ENCODE results near the gene POLRMT. TPM values are rescaled to one million over a fixed set of nuclear protein-coding genes. Genes with fewer than 3 reads are reported as not detected.
A peak's percentile ranks its signal among the peaks of the same experiment; 100 is the strongest.
"Not testable (repeated sequence)": the region's sequence is repeated elsewhere in the genome, so short reads cannot be mapped to it uniquely, and the experiment has no call there.

POLRMT gene
- total RNA-seq, 4 donors from 2014 or later, result 43.9 to 83.4 (median 73.8) TPM

GRCh38 chr19:670609-671075 is 37.3 kb upstream of the POLRMT start:
- no peak for DNase-seq
- no peak for ATAC-seq
- Histone ChIP-seq H3K4me1 (peaks cover 0 to 3% of the 10 kb centered on the region in 2 donors), H3K27me3 (peaks cover under 1 to 12% (median 8%) of the 10 kb centered on the region in 3 donors), H3K9me3 (no peaks in the 10 kb centered on the region), H3K4me3 (no peak overlapping the region), H3K27ac (no peak overlapping the region), H3K36me3 (no peaks in the 10 kb centered on the region)
- intact Hi-C loops (cut with DNase I; ENCODE audit: low total_unique reads), result no loop called here
- in situ Hi-C loops (cut with MboI; ENCODE audit: low sequenced_read_pairs in 4 of 4), result no loop called here
- TF ChIP-seq POLR2A (IDR thresholded peaks at IDR 0.05), result no peak
- TF ChIP-seq CTCF (IDR thresholded peaks at IDR 0.05 in 4 of 5, conservative IDR thresholded peaks at IDR 0.05 in 1 of 5), result no peak

- in situ Hi-C loops (cut with MboI; ENCODE audit: low sequenced_read_pairs in 4 of 4) (loop anchor here in 3 of 4 donors (5.0 to 10.0 kb wide), 2 partner anchors 63 to 66 kb away; no protein-coding TSS in a partner anchor), intact Hi-C loops (cut with DNase I; ENCODE audit: low total_unique reads) (loop anchor here (10.0 kb wide), 1 partner anchor 256 kb away; the partner anchor contains the start of gene ARID3A)
- not testable (repeated sequence) for ATAC-seq, H3K36me3 ChIP-seq, H3K27me3 ChIP-seq, H3K27ac ChIP-seq, H3K4me3 ChIP-seq, H3K9me3 ChIP-seq, DNase-seq
- H3K4me1 ChIP-seq, result peaks cover 3 to 14% of the 10 kb centered on the region in 2 donors
Measured at GRCh38 chr19:668675-669434, 35.5 kb upstream of the POLRMT start.

GRCh38 chr19:666985-667573 is 33.7 kb upstream of the POLRMT start:
- not testable (repeated sequence) for DNase-seq, H3K4me3 ChIP-seq, H3K9me3 ChIP-seq, H3K27me3 ChIP-seq, H3K36me3 ChIP-seq, ATAC-seq, H3K27ac ChIP-seq
- intact Hi-C loops (cut with DNase I; ENCODE audit: low total_unique reads) (loop anchor here (10.0 kb wide), 1 partner anchor 258 kb away; the partner anchor contains the start of gene ARID3A), in situ Hi-C loops (cut with MboI; ENCODE audit: low sequenced_read_pairs in 4 of 4) (loop anchor here in 3 of 4 donors (5.0 to 10.0 kb wide), 2 partner anchors 65 to 68 kb away; no protein-coding TSS in a partner anchor)
- H3K4me1 ChIP-seq, result peaks cover 8 to 19% of the 10 kb centered on the region in 2 donors

GRCh38 chr19:664913-665443 is 31.6 kb upstream of the POLRMT start:
- Histone ChIP-seq H3K4me1 (peaks cover 28 to 40% of the 10 kb centered on the region in 2 donors), H3K4me3 (peak overlapping the region; percentile 12 to 43 (median 37)), H3K27me3 (no peaks in the 10 kb centered on the region), H3K36me3 (no peaks in the 10 kb centered on the region), H3K9me3 (no peaks in the 10 kb centered on the region), H3K27ac (peak overlapping the region in 1 of 4 donors; percentile 21)
- TF ChIP-seq POLR2A (IDR thresholded peaks at IDR 0.05) (no peak), CTCF (IDR thresholded peaks at IDR 0.05 in 4 of 5, conservative IDR thresholded peaks at IDR 0.05 in 1 of 5) (peak; percentile 84 to 97 (median 91))
- intact Hi-C loops (cut with DNase I; ENCODE audit: low total_unique reads) (loop anchor here (1.0 to 10.0 kb wide), 3 partner anchors 69 to 260 kb away; partner anchors contain the start of genes ARID3A and PTBP1), in situ Hi-C loops (cut with MboI; ENCODE audit: low sequenced_read_pairs in 4 of 4) (loop anchor here in 3 of 4 donors (5.0 to 10.0 kb wide), 2 partner anchors 67 to 70 kb away; no protein-coding TSS in a partner anchor)
- DNase-seq (peak; percentile 40 to 60), ATAC-seq (peak in 1 of 2 donors; percentile 26)

GRCh38 chr19:663682-664117 is 30.4 kb upstream of the POLRMT start:
- in situ Hi-C loops (cut with MboI; ENCODE audit: low sequenced_read_pairs in 4 of 4) (loop anchor here in 1 of 4 donors (10.0 kb wide), 1 partner anchor 71 kb away; no protein-coding TSS in a partner anchor), intact Hi-C loops (cut with DNase I; ENCODE audit: low total_unique reads) (loop anchor here (1.0 to 10.0 kb wide), 5 partner anchors 17 to 261 kb away; partner anchors contain the start of genes ARID3A, BSG, POLRMT and PTBP1)
- DNase-seq, result no peak
- Histone ChIP-seq H3K27ac (peak overlapping the region; percentile 93 to 100 (median 96)), H3K4me3 (peak overlapping the region; percentile 63 to 93 (median 84)), H3K4me1 (peaks cover 28 to 53% of the 10 kb centered on the region in 2 donors), H3K9me3 (no peaks in the 10 kb centered on the region), H3K36me3 (no peaks in the 10 kb centered on the region), H3K27me3 (no peaks in the 10 kb centered on the region)
- ATAC-seq, result peak; percentile 6 to 32
- TF ChIP-seq POLR2A (IDR thresholded peaks at IDR 0.05) (no peak), CTCF (IDR thresholded peaks at IDR 0.05 in 4 of 5, conservative IDR thresholded peaks at IDR 0.05 in 1 of 5) (no peak)
